GM23338 (cell line): ENCODE measurements around the gene MAMDC2. TPM values are rescaled to one million over a fixed set of nuclear protein-coding genes. Genes with fewer than 3 reads are reported as not detected.

Experiments used
- CREB1 ChIP-seq: fragments of 250-450 bp; sonication (Bioruptor Pico); IDR thresholded peaks from 2 replicates; pipeline ENCODE4 v1.5.0; 2020; ENCODE audit warnings: low read depth, mild to moderate bottlenecking, moderate library complexity
- CTCF ChIP-seq, 2 experiments: fragments of 200-600 bp in 1 of 2; sonication (generic) in 1 of 2; conservative IDR thresholded peaks; 2 replicates each; pipeline versions ENCODE4 v1.5.1 to v1.6.1; 2016 to 2017; ENCODE audit warnings: antibody characterized with exemption in 2 of 2, low read depth in 2 of 2, mild to moderate bottlenecking in 2 of 2, moderate library complexity in 1 of 2
- ETS1 ChIP-seq: IDR thresholded peaks from 2 replicates; pipeline ENCODE4 v1.6.1; 2016; ENCODE audit warnings: antibody characterized with exemption
- EZH2 ChIP-seq: fragments of 200-600 bp; sonication (generic); IDR thresholded peaks from one replicate; pipeline ENCODE4 v1.8.0; 2017; ENCODE audit warnings: antibody characterized with exemption, mild to moderate bottlenecking, low read depth; ENCODE audit not compliant: unreplicated experiment
- EZH2phosphoT487 ChIP-seq: fragments of 200-600 bp; sonication (generic); IDR thresholded peaks from one replicate; pipeline ENCODE4 v1.8.1; 2018; ENCODE audit warnings: antibody characterized with exemption; ENCODE audit not compliant: unreplicated experiment
- JUNB ChIP-seq: IDR thresholded peaks from one replicate; pipeline ENCODE4 v1.6.1; 2016; ENCODE audit warnings: antibody characterized with exemption; ENCODE audit not compliant: unreplicated experiment
- NANOG ChIP-seq: IDR thresholded peaks from 2 replicates; pipeline ENCODE4 v1.6.1; 2016; ENCODE audit warnings: antibody characterized with exemption, borderline replicate concordance
- POLR2AphosphoS5 ChIP-seq: IDR thresholded peaks from 2 replicates; pipeline ENCODE4 v1.6.1; 2016; ENCODE audit warnings: antibody characterized with exemption, low read depth
- ZNF114 ChIP-seq: fragments of 250-450 bp; sonication (Bioruptor Pico); IDR thresholded peaks from 2 replicates; pipeline ENCODE4 v1.5.0; 2020; ENCODE audit warnings: mild to moderate bottlenecking, moderate library complexity
- ZNF331 ChIP-seq: fragments of 250-450 bp; sonication (Bioruptor Pico); IDR thresholded peaks from 2 replicates; pipeline ENCODE4 v1.5.0; 2020; ENCODE audit warnings: low read depth, mild to moderate bottlenecking, moderate library complexity
- ZNF462 ChIP-seq: fragments of 250-450 bp; sonication (Bioruptor Pico); IDR thresholded peaks from 2 replicates; pipeline ENCODE4 v1.5.0; 2020; ENCODE audit warnings: mild to moderate bottlenecking, moderate library complexity
- polyA plus RNA-seq: library from polyadenylated mRNA; unstranded; fragments of >200 nt; fragmentation: Nextera tagmentation; extraction: Ambion mirVana; gene quantifications from 2 replicates; pipeline ENCODE4 v1.2.1, GENCODE V29; 2016
- total RNA-seq: library from RNA; depleted of rRNA; stranded (reverse); fragments of >200 nt; shearing (Covaris generic); gene quantifications from 2 replicates; pipeline ENCODE4 v1.2.3, GENCODE V29; 2014

The MAMDC2 gene
- total and polyA plus RNA-seq, 2 experiments from 2014 or later: 7.7 to 19.6 TPM

- TF ChIP-seq ZNF462 (no peak), ZNF331 (CRISPR knock-in tag) (no peak), EZH2phosphoT487 (no peak), ETS1 (no peak), JUNB (no peak), CREB1 (CRISPR knock-in tag) (no peak), POLR2AphosphoS5 (no peak), NANOG (no peak), EZH2 (no peak), CTCF (conservative IDR thresholded peaks at IDR 0.05; ENCODE audit: low read depth in 2 of 2) (no peak), ZNF114 (CRISPR knock-in tag) (no peak)
Observed at GRCh38 chr9:70259512-70259802, 215.8 kb downstream of the MAMDC2 start (continued).
